Measurements from ENCODE around the gene MTMR2.

Gene MTMR2

GRCh38 chr11:95917193-95918036 is 6.5 kb downstream of the MTMR2 start:
- FAIRE-seq: no peak

GRCh38 chr11:95916049-95916448 is 7.9 kb downstream of the MTMR2 start:
- FAIRE-seq: no peak

- FAIRE-seq: no peak
Observed at GRCh38 chr11:95915051-95915450, 8.9 kb downstream of the MTMR2 start.

GRCh38 chr11:95913830-95914615 is 9.9 kb downstream of the MTMR2 start:
- no peak for FAIRE-seq

- FAIRE-seq: no peak
Observed at GRCh38 chr11:95912902-95913560, 10.9 kb downstream of the MTMR2 start.

- no peak for FAIRE-seq
Observed at GRCh38 chr11:95911369-95911759, 12.5 kb downstream of the MTMR2 start.

GRCh38 chr11:95910638-95911368 is 13.1 kb downstream of the MTMR2 start:
- no peak for FAIRE-seq

- FAIRE-seq: no peak
Observed at GRCh38 chr11:95908826-95909225, 15.1 kb downstream of the MTMR2 start.

GRCh38 chr11:95907476-95907875 is 16.4 kb downstream of the MTMR2 start:
- no peak for FAIRE-seq

GRCh38 chr11:95904009-95904650 is 19.8 kb downstream of the MTMR2 start:
- FAIRE-seq: no peak

- no peak for FAIRE-seq
Observed at GRCh38 chr11:95898782-95899181, 25.1 kb downstream of the MTMR2 start.

GRCh38 chr11:95897731-95898130 is 26.2 kb downstream of the MTMR2 start:
- no peak for FAIRE-seq

- FAIRE-seq: no peak
Observed at GRCh38 chr11:95895815-95896214, 28.1 kb downstream of the MTMR2 start.

- no peak for FAIRE-seq
Observed at GRCh38 chr11:95892892-95893570, 30.9 kb downstream of the MTMR2 start.

GRCh38 chr11:95892492-95892891 is 31.4 kb downstream of the MTMR2 start:
- no peak for FAIRE-seq

- no peak for FAIRE-seq
Observed at GRCh38 chr11:95891423-95892170, 32.3 kb downstream of the MTMR2 start.

- FAIRE-seq: no peak
Observed at GRCh38 chr11:95888852-95889251, 35.1 kb downstream of the MTMR2 start.

GRCh38 chr11:95888439-95888838 is 35.5 kb downstream of the MTMR2 start:
- FAIRE-seq: no peak

GRCh38 chr11:95886462-95886861 is 37.4 kb downstream of the MTMR2 start:
- no peak for FAIRE-seq

GRCh38 chr11:95884802-95885201 is 39.1 kb downstream of the MTMR2 start:
- FAIRE-seq: no peak

GRCh38 chr11:95884376-95884775 is 39.5 kb downstream of the MTMR2 start:
- FAIRE-seq: no peak

All from A204.1 (cell line).